SW 1271 (cell line): Measurements from ENCODE around the gene TOX4.
"Not testable (repeated sequence)": the region's sequence is repeated elsewhere in the genome, so short reads cannot be mapped to it uniquely, and the experiment has no call there.

ENCODE experiments used
- DNase-seq, 2 experiments: peaks; one replicate each; lab custom pipeline; 2025; lab: John Stamatoyannopoulos, UW

The TOX4 gene

GRCh38 chr14:21476925-21477681, at the start of gene TOX4, which contains the start of gene RAB2B:
TSS of gene TOX4 (plus strand) at chr14:21477195. CDS start at chr14:21477279, 84 bp downstream.
TSS of gene RAB2B (minus strand) at chr14:21476959. CDS start at chr14:21476872, 87 bp downstream.
- peak; percentile 98 to 99 for DNase-seq

- DNase-seq, result no peak
Observed at GRCh38 chr14:21428930-21429329, 48.1 kb upstream of the TOX4 start.

- no peak for DNase-seq
Observed at GRCh38 chr14:21431126-21431525, 45.9 kb upstream of the TOX4 start.

GRCh38 chr14:21436567-21437062, 40.4 kb upstream of the TOX4 start:
- DNase-seq, result no peak

- DNase-seq, result peak; percentile 95 to 98
Observed at GRCh38 chr14:21437063-21437901, 39.7 kb upstream of the TOX4 start.

- no peak for DNase-seq
Observed at GRCh38 chr14:21440859-21441258, 36.1 kb upstream of the TOX4 start.

GRCh38 chr14:21442657-21443056, 34.3 kb upstream of the TOX4 start:
- DNase-seq, result not testable (repeated sequence)

GRCh38 chr14:21449899-21450216, 27.1 kb upstream of the TOX4 start:
- DNase-seq, result no peak

- DNase-seq, result peak in 1 of 2 experiments; percentile 53
Observed at GRCh38 chr14:21454843-21455544, 22.0 kb upstream of the TOX4 start.

GRCh38 chr14:21455592-21455911, 21.4 kb upstream of the TOX4 start:
- no peak for DNase-seq

GRCh38 chr14:21455912-21456667, 20.9 kb upstream of the TOX4 start, which contains the start of gene CHD8:
TSS of gene CHD8 (minus strand) at chr14:21456123. CDS start at chr14:21431643, 24,480 bp downstream.
- peak; percentile 99 for DNase-seq

GRCh38 chr14:21467616-21468015, 9.4 kb upstream of the TOX4 start:
- DNase-seq, result no peak

- DNase-seq, result no peak
Observed at GRCh38 chr14:21475767-21476522, 1.1 kb upstream of the TOX4 start.

- DNase-seq, result peak in 1 of 2 experiments; percentile 90
Observed at GRCh38 chr14:21476523-21476924, 471 bp upstream of the TOX4 start.

GRCh38 chr14:21486640-21487087, 9.7 kb downstream of the TOX4 start:
- DNase-seq, result no peak

GRCh38 chr14:21494902-21495762, 18.1 kb downstream of the TOX4 start:
- DNase-seq, result no peak

GRCh38 chr14:21496453-21496852, 19.5 kb downstream of the TOX4 start:
- no peak for DNase-seq

- DNase-seq, result peak in 1 of 2 experiments; percentile 61
Observed at GRCh38 chr14:21498540-21499526, 21.8 kb downstream of the TOX4 start.
